Endothelial cell of umbilical vein (primary cell): ENCODE measurements around the gene SESTD1. TPM values are rescaled to one million over a fixed set of nuclear protein-coding genes. Genes with fewer than 3 reads are reported as not detected.

ENCODE experiments used
- BruUV-seq: library from RNA; stranded (reverse); fragments of 400-500 nt; replicated peaks from 2 replicates; lab custom pipeline; 2021; lab: Mats Ljungman, UMichigan
- CTCF ChIA-PET: fragments of 300-600, 350-600 bp; sonication (Branson Sonifier 250); formaldehyde crosslinking; loops from one replicate; lab custom pipeline; 2021; ENCODE audit warnings: antibody characterized with exemption, inconsistent platforms; lab: Charles Lee
- POLR2A ChIA-PET: fragments of 300-600, 350-600 bp; sonication (Branson Sonifier 250); formaldehyde crosslinking; loops from one replicate; lab custom pipeline; 2021; ENCODE audit warnings: antibody characterized with exemption, inconsistent platforms; lab: Charles Lee
- DNase-seq: peaks from one replicate; pipeline ENCODE4 v3.0.0-alpha.2; 2011; ENCODE audit warnings: low read depth, low spot score
- FAIRE-seq: peaks from 2 replicates; lab custom pipeline; 2011; peaks lifted over from hg19 to GRCh38; lab: Jason Lieb, UNC
- H2AFZ ChIP-seq: 2 replicates; pipeline ENCODE4 v1.6.0; 2012; ENCODE audit warnings: low read depth, low read length, control low read depth, inconsistent platforms
- H3K27ac ChIP-seq: 2 replicates; pipeline ENCODE4 v1.5.1; 2011; ENCODE audit warnings: low read depth, mild to moderate bottlenecking, control low read depth, low read length, moderate library complexity; ENCODE audit not compliant: insufficient read depth
- H3K27me3 ChIP-seq, 2 experiments: 2 replicates each; pipeline versions ENCODE4 v1.6.0 to v1.6.1; 2011; ENCODE audit warnings: low read length in 2 of 2, mixed read lengths in 1 of 2; ENCODE audit not compliant: control insufficient read depth in 2 of 2, insufficient read depth in 2 of 2
- H3K36me3 ChIP-seq, 2 experiments: 2 replicates in 1 of 2; 3 replicates in 1 of 2; pipeline ENCODE4 v1.5.1; 2011; ENCODE audit warnings: low read length in 2 of 2, mild to moderate bottlenecking in 1 of 2, moderate library complexity in 1 of 2; ENCODE audit not compliant: control insufficient read depth in 2 of 2, insufficient read depth in 2 of 2; ENCODE audit errors: extremely low read depth in 1 of 2
- H3K4me1 ChIP-seq: 3 replicates; pipeline ENCODE4 v1.5.1; 2011; ENCODE audit warnings: mild to moderate bottlenecking, low read length; ENCODE audit not compliant: control insufficient read depth, insufficient read depth; ENCODE audit errors: extremely low read depth
- H3K4me2 ChIP-seq: 2 replicates; pipeline ENCODE4 v1.6.1; 2011; ENCODE audit warnings: low read length, control low read depth, mixed read lengths; ENCODE audit not compliant: insufficient read depth
- H3K4me3 ChIP-seq, 3 experiments: fragments of 200-600 bp in 1 of 3; sonication (generic), shearing (Covaris generic) in 1 of 3; replicated peaks in 1 of 3; 2 replicates each; pipeline ENCODE4 v1.5.1; 2011 to 2016; ENCODE audit warnings: control low read depth in 3 of 3, low read length in 3 of 3, mild to moderate bottlenecking in 2 of 3, inconsistent platforms in 1 of 3, low read depth in 1 of 3, moderate library complexity in 1 of 3; ENCODE audit not compliant: insufficient read depth in 1 of 3
- H3K79me2 ChIP-seq: 2 replicates; pipeline ENCODE4 v1.6.0; 2012; ENCODE audit warnings: low read length, inconsistent platforms; ENCODE audit not compliant: control insufficient read depth, insufficient read depth
- H3K9ac ChIP-seq: replicated peaks from 2 replicates; pipeline ENCODE3; 2011; ENCODE audit warnings: low read length, control low read depth; ENCODE audit not compliant: insufficient read depth; ENCODE audit errors: extremely low read depth
- H3K9me1 ChIP-seq: replicated peaks from 3 replicates; pipeline ENCODE4 v1.6.0; 2011; ENCODE audit warnings: mild to moderate bottlenecking, low read length; ENCODE audit not compliant: control insufficient read depth, insufficient read depth; ENCODE audit errors: extremely low read depth
- H3K9me3 ChIP-seq: replicated peaks from 2 replicates; pipeline ENCODE4 v1.5.1; 2012; ENCODE audit warnings: low read length, inconsistent platforms; ENCODE audit not compliant: control insufficient read depth, insufficient read depth
- H4K20me1 ChIP-seq: replicated peaks from 2 replicates; pipeline ENCODE3; 2011; ENCODE audit warnings: mild to moderate bottlenecking, low read length; ENCODE audit not compliant: control insufficient read depth, insufficient read depth; ENCODE audit errors: extremely low read depth
- CTCF ChIP-seq, 2 donors: IDR thresholded peaks; 1 replicate in 1 of 2; 2 replicates in 1 of 2; pipeline ENCODE4 v1.5.1; 2011; ENCODE audit warnings: low read length in 2 of 2, mild to moderate bottlenecking in 2 of 2, moderate library complexity in 2 of 2, control low read depth in 1 of 2, inconsistent platforms in 1 of 2, low read depth in 1 of 2; ENCODE audit not compliant: insufficient read depth in 1 of 2; ENCODE audit errors: extremely low read depth in 1 of 2
- EZH2 ChIP-seq: IDR thresholded peaks from 2 replicates; pipeline ENCODE4 v1.6.1; 2012; ENCODE audit warnings: borderline replicate concordance, low read depth, mild to moderate bottlenecking, moderate library complexity, low read length, inconsistent platforms; ENCODE audit not compliant: severe bottlenecking
- FOS ChIP-seq: IDR thresholded peaks from 2 replicates; pipeline ENCODE4 v1.6.1; 2011; ENCODE audit warnings: mild to moderate bottlenecking, low read length, moderate library complexity, borderline replicate concordance; ENCODE audit not compliant: insufficient read depth
- GATA2 ChIP-seq: IDR thresholded peaks from 2 replicates; pipeline ENCODE4 v1.7.0; 2011; ENCODE audit warnings: low read depth, mild to moderate bottlenecking, moderate library complexity, mixed read lengths, low read length; ENCODE audit not compliant: insufficient read length, insufficient read depth
- JUN ChIP-seq: IDR thresholded peaks from 2 replicates; pipeline ENCODE4 v1.6.1; 2011; ENCODE audit warnings: borderline replicate concordance, low read depth; ENCODE audit not compliant: insufficient read length, insufficient read depth
- MYC ChIP-seq: IDR thresholded peaks from one replicate; pipeline ENCODE4 v1.6.1; 2011; ENCODE audit warnings: mild to moderate bottlenecking, low read depth, low read length
- POLR2A ChIP-seq: IDR thresholded peaks from 2 replicates; pipeline ENCODE4 v1.6.1; 2012; ENCODE audit warnings: low read depth, mild to moderate bottlenecking, control low read depth, low read length
- POLR2AphosphoS5 ChIP-seq: IDR thresholded peaks from 2 replicates; pipeline ENCODE4 v1.6.1; 2012; ENCODE audit warnings: low read depth, mild to moderate bottlenecking, control low read depth, low read length, moderate library complexity; ENCODE audit not compliant: insufficient read depth
- dilution Hi-C: fragments of 300-500 bp; cut with MboI; formaldehyde crosslinking; loops from one replicate; pipeline ENCODE4 v1.15.0; 2019; ENCODE audit warnings: low sequenced_read_pairs; ENCODE audit not compliant: extremely low pct_ligation_motif_present
- intact Hi-C: fragments of 100-400 bp; cut with micrococcal nuclease; formaldehyde crosslinking; loops from one replicate; pipeline ENCODE4 v1.10.0; 2022
- polyA plus RNA-seq, 4 experiments: library from polyadenylated mRNA; depleted of rRNA in 3 of 4; stranded (reverse) in 3 of 4; unstranded in 1 of 4; fragments of >200 nt; gene quantifications; 2 replicates each; pipeline versions ENCODE4 v1.2.1 to v1.2.3, GENCODE V29; 2011 to 2012; ENCODE audit warnings: missing spikeins in 1 of 4
- total RNA-seq: library from RNA; stranded (reverse); gene quantifications from 2 replicates; pipeline ENCODE4 v1.2.3, GENCODE V29; 2021
- TF ChIP-seq, protein P1 (sequence below): IDR thresholded peaks from 2 replicates; pipeline ENCODE4 v1.6.1; 2011; ENCODE audit not compliant: insufficient read depth, insufficient read length

Gene SESTD1
- total and polyA plus RNA-seq, 2 donors (not counting 3 experiments of a cell fraction or from before 2014, with no cell fraction given) = 9.8 to 72.4 TPM

GRCh38 chr2:179137200-179137759 lies 127.4 kb downstream of the SESTD1 start:
- intact Hi-C loops = no loop called here
- no TSS peak for BruUV-seq
- H3K4me2 ChIP-seq = no peak overlapping the region
- ChIA-PET CTCF (interaction anchor here (0.5 kb wide), 1 partner anchor 154 kb away, joined by 3 read pairs; no protein-coding TSS in a partner anchor), POLR2A (no interaction called here)
- no peaks in the 10 kb centered on the region for H3K27me3 ChIP-seq
- H3K4me1 ChIP-seq = no peaks in the 10 kb centered on the region
- dilution Hi-C loops = no loop called here
- no peak overlapping the region for H3K4me3 ChIP-seq
- H3K9me3 ChIP-seq = no peaks in the 10 kb centered on the region
- no peak for DNase-seq
- H3K27ac ChIP-seq = no peak overlapping the region
- TF ChIP-seq JUN (no peak), MYC (no peak), POLR2A (no peak), GATA2 (no peak), FOS (no peak), CTCF (IDR thresholded peaks at IDR 0.05; ENCODE audit: extremely low read depth in 1 of 2, insufficient read depth in 1 of 2, low read depth in 1 of 2, low read length in 2 of 2) (no peak), EZH2 (no peak), POLR2AphosphoS5 (no peak)
- TF ChIP-seq, protein P1, sequence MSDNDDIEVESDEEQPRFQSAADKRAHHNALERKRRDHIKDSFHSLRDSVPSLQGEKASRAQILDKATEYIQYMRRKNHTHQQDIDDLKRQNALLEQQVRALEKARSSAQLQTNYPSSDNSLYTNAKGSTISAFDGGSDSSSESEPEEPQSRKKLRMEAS = no peak
- H3K9me1 ChIP-seq = no peaks in the 10 kb centered on the region
- no peak for FAIRE-seq
- H3K36me3 ChIP-seq = peaks cover 0 to 2% of the 10 kb centered on the region in 2 experiments
- H4K20me1 ChIP-seq = no peaks in the 10 kb centered on the region
- no peaks in the 10 kb centered on the region for H3K79me2 ChIP-seq
- no peak overlapping the region for H3K9ac ChIP-seq
- H2AFZ ChIP-seq = no peak overlapping the region
